Right lobe of liver (tissue), 6 donors: ENCODE data around the gene AHDC1. TPM values are rescaled to one million over a fixed set of nuclear protein-coding genes. Genes with fewer than 3 reads are reported as not detected.

Experiments
- ATAC-seq, 4 donors: fragments of 200-7000 bp; cut with Tn5 transposase; one replicate each; pipeline ENCODE4 v1.9.1; 2020; ENCODE audit warnings: mild to moderate bottlenecking in 4 of 4, moderate library complexity in 4 of 4
- DNase-seq, 3 donors: peaks; one replicate each; pipeline ENCODE4 v3.0.0-alpha.2; 2020
- H3K27ac ChIP-seq, 3 donors: fragments of 200-600 bp; one replicate each; pipeline ENCODE4 v1.8.0; 2022
- H3K27me3 ChIP-seq, 2 donors: fragments of 200-600 bp; one replicate each; pipeline ENCODE4 v1.8.0; 2022
- H3K36me3 ChIP-seq, 4 donors: fragments of 200-600 bp; sonication (generic) in 1 of 4; one replicate each; pipeline versions ENCODE4 v1.5.1 to v1.8.0; 2017 to 2022; ENCODE audit warnings: control low read depth in 1 of 4
- H3K4me1 ChIP-seq, 4 donors: fragments of 200-600 bp; sonication (generic) in 1 of 4; one replicate each; pipeline versions ENCODE4 v1.5.1 to v1.8.0; 2017 to 2022; ENCODE audit warnings: control low read depth in 1 of 4
- H3K4me3 ChIP-seq, 3 donors: fragments of 200-600 bp; one replicate each; pipeline ENCODE4 v1.8.0; 2022
- H3K9me3 ChIP-seq, 4 donors: fragments of 200-600 bp; sonication (generic) in 1 of 4; one replicate each; pipeline versions ENCODE4 v1.5.1 to v1.8.0; 2017 to 2022; ENCODE audit warnings: control low read depth in 1 of 4
- CTCF ChIP-seq, 4 donors: fragments of 200-600 bp in 3 of 4; fragments of 450-650 bp in 1 of 4; IDR thresholded peaks; one replicate each; pipeline versions ENCODE4 v1.5.1 to v1.8.0; 2016 to 2022; ENCODE audit warnings: antibody characterized with exemption in 4 of 4, mild to moderate bottlenecking in 2 of 4
- POLR2A ChIP-seq: fragments of 450-650 bp; IDR thresholded peaks from one replicate; pipeline ENCODE4 v1.6.1; 2017; ENCODE audit warnings: antibody characterized with exemption, mild to moderate bottlenecking
- WGBS: methylation state at CpG from one replicate; pipeline ENCODE4 v1.1.6; 2018; ENCODE audit warnings: low coverage, low lambda C conversion rate; ENCODE audit not compliant: insufficient coverage; ENCODE audit errors: missing lambda C conversion rate; 5-methylcytosine and 5-hydroxymethylcytosine counted together
- intact Hi-C, 2 donors: fragments of 100-400 bp; cut with DNase I; formaldehyde crosslinking; loops; one replicate each; pipeline versions ENCODE4 v1.11.2 to v1.14.1; 2022
- total RNA-seq, 6 experiments: library from RNA; depleted of rRNA in 2 of 6; stranded (reverse); fragments of >200 nt in 2 of 6; fragmentation: NEBNext Ultra II Directional in 3 of 6; extraction: Animal tissue kit (Norgen Biotek cat#: 25700) in 3 of 6; gene quantifications; one replicate each; pipeline versions ENCODE4 v1.1.0 to v1.2.4, GENCODE V29; 2016 to 2023
- donor health status: DM: no; HTN: yes; CAD: no.
- donor health status: DM: no; HTN: no; CAD: no.
- donor health status: DM: no; HTN: no; CAD: no.
- donor health status: DM: no; HTN: yes; CAD: no.
- donor health status: DM: no; HTN: yes; CAD: no.

AHDC1 gene
- total RNA-seq, 6 experiments from 2014 or later, result 5.5 to 21.3 (median 10.9) TPM

- Histone ChIP-seq H3K27me3 (no peaks in the 10 kb centered on the region), H3K27ac (no peak overlapping the region), H3K36me3 (no peaks in the 10 kb centered on the region), H3K4me3 (no peak overlapping the region), H3K4me1 (no peaks in the 10 kb centered on the region), H3K9me3 (no peaks in the 10 kb centered on the region)
- TF ChIP-seq CTCF (IDR thresholded peaks at IDR 0.05) (no peak), POLR2A (no peak)
- no peak for DNase-seq
- WGBS, result 93% methylated on average over 6 of the region's 7 CpGs
- no peak for ATAC-seq
- intact Hi-C loops, result no loop called here
Measured at GRCh38 chr1:27544834-27545233, 59.1 kb downstream of the AHDC1 start.

- no peak for DNase-seq
- ATAC-seq, result no peak
- TF ChIP-seq CTCF (IDR thresholded peaks at IDR 0.05) (no peak), POLR2A (no peak)
- Histone ChIP-seq H3K4me1 (no peaks in the 10 kb centered on the region), H3K27me3 (no peaks in the 10 kb centered on the region), H3K9me3 (no peaks in the 10 kb centered on the region), H3K4me3 (no peak overlapping the region), H3K27ac (peak overlapping the region in 2 of 3 donors; percentile 43 to 84), H3K36me3 (no peaks in the 10 kb centered on the region)
- WGBS, result 93% methylated on average over 3 of the region's 6 CpGs
- intact Hi-C loops, result no loop called here
Measured at GRCh38 chr1:27543284-27543683, 60.7 kb downstream of the AHDC1 start.

- peak in 1 of 3 donors; percentile 87 for DNase-seq
- no peaks in the 10 kb centered on the region for H3K27me3 ChIP-seq
- H3K9me3 ChIP-seq, result no peaks in the 10 kb centered on the region
- H3K4me3 ChIP-seq, result no peak overlapping the region
- TF ChIP-seq CTCF (IDR thresholded peaks at IDR 0.05) (no peak), POLR2A (peak; percentile 52)
- H3K36me3 ChIP-seq, result no peaks in the 10 kb centered on the region
- peak; percentile 14 to 90 (median 52) for ATAC-seq
- H3K4me1 ChIP-seq, result no peaks in the 10 kb centered on the region
- peak overlapping the region in 2 of 3 donors; percentile 43 to 84 for H3K27ac ChIP-seq
- intact Hi-C loops, result no loop called here
- WGBS, result 34% methylated on average over 5 of the region's 19 CpGs
Measured at GRCh38 chr1:27542463-27543273, 61.3 kb downstream of the AHDC1 start.

DNA sequence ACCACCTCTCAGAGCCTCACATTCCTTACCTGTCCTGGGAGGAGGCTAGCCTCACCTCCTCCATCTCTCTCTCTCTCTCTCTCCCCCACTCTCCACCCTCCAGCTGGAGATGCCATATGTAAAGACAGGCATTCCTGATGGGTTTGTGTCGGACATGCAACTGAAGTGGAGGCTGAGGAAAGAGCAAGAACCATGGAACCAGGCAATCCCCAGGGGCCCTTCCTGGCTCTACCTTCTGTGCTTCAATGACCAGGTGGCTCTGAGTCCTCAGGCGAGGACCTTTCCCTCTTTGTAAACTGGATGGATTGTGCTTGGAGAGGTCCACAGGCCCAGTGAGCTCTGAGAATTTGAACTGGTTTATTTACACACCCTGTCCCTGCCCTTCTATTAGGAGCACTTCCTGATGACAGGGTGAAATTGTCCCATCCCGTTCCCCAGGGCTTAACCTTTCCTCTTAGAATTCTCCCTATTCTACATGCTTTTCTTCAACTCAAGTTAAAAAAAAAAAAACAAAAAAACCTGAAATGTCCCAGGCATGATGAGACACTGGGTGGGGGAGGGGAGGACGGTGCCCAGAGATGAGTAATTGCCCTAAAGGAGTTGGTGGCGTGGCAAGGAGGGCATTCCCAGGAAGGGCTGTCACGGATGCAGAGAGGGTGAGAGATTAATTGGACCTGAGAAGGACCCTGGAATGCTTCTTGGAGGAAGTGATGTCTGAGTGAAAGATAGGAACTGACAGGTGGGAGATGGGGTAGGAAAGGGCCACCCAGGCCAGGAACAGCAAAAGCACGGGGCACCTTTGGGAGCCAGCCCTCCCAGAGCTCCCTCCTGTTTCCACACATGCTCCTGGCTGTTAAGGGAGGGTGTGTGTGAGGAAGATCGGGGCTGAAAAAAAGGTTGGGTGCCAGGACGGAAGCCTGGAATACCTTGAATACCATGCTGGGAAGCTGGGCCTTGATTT is 63.8 kb downstream of the AHDC1 start:
- Histone ChIP-seq H3K4me3 (no peak overlapping the region), H3K4me1 (no peaks in the 10 kb centered on the region), H3K27ac (no peak overlapping the region), H3K36me3 (no peaks in the 10 kb centered on the region), H3K9me3 (no peaks in the 10 kb centered on the region), H3K27me3 (no peaks in the 10 kb centered on the region)
- WGBS, result 74% methylated on average over 7 of the region's 9 CpGs
- no peak for ATAC-seq
- TF ChIP-seq CTCF (IDR thresholded peaks at IDR 0.05) (no peak), POLR2A (no peak)
- DNase-seq, result no peak
- intact Hi-C loops, result no loop called here
